ENCODE data around the gene TGM1.

DNA sequence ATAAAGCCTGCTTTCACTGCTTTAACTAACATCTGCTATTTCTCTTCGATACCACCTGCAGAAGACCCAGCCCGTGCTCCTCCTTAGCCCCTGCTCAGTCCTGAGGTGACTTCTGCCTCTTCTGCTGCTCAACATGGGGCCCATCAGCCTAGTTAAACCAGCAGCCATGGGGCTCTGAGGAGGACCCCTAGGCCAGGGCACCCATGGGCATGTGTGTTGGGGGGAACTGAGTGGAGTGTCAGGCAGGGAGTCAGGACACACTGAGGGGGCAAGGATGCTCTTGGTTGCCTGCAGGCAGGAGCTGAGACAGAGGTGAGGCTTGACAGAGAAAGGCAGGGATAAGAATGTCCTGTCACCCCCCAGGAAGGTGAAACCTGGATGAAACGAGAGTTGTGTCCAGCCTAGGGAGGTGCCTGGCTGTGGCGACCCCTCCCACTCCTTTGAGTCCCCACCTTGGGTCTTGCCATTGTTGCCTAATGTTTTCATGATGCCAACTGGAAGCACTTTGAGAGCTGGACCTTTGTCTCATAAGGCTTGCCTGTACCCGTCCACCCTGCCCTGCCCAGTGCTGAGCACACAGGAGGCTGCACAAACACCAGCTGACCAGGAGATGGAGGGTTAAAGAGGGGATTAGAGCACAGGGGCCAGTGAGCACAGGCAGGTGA, 21.0 kb upstream of the TGM1 start:
- TF ChIP-seq, protein P1, sequence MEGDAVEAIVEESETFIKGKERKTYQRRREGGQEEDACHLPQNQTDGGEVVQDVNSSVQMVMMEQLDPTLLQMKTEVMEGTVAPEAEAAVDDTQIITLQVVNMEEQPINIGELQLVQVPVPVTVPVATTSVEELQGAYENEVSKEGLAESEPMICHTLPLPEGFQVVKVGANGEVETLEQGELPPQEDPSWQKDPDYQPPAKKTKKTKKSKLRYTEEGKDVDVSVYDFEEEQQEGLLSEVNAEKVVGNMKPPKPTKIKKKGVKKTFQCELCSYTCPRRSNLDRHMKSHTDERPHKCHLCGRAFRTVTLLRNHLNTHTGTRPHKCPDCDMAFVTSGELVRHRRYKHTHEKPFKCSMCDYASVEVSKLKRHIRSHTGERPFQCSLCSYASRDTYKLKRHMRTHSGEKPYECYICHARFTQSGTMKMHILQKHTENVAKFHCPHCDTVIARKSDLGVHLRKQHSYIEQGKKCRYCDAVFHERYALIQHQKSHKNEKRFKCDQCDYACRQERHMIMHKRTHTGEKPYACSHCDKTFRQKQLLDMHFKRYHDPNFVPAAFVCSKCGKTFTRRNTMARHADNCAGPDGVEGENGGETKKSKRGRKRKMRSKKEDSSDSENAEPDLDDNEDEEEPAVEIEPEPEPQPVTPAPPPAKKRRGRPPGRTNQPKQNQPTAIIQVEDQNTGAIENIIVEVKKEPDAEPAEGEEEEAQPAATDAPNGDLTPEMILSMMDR (IDR thresholded peaks at IDR 0.05 in 4 of 5, conservative IDR thresholded peaks at IDR 0.05 in 1 of 5): no peak
- no peak for TF ChIP-seq POLR2A (IDR thresholded peaks at IDR 0.05)
